Stimulated activated CD8-positive, alpha-beta memory T cell treated with anti-CD3 and anti-CD28 coated beads, Interleukin-2, amount 100 ng/mL, for 48 hours (primary cell): ENCODE results near the gene NLRP7.

Source experiments
- DNase-seq, 2 donors: peaks; one replicate each; pipeline ENCODE4 v3.0.0-alpha.2; 2020; ENCODE audit warnings: low read depth in 2 of 2

NLRP7 gene

GRCh38 chr19:54873990-54874389, 73.3 kb downstream of the NLRP7 start, which contains the start of gene FCAR:
Gene FCAR (plus strand): TSS chr19:54874235. CDS start chr19:54874290, 55 bp downstream.
- DNase-seq: no peak
